Measurements from ENCODE around the gene CRHR1.

DNA sequence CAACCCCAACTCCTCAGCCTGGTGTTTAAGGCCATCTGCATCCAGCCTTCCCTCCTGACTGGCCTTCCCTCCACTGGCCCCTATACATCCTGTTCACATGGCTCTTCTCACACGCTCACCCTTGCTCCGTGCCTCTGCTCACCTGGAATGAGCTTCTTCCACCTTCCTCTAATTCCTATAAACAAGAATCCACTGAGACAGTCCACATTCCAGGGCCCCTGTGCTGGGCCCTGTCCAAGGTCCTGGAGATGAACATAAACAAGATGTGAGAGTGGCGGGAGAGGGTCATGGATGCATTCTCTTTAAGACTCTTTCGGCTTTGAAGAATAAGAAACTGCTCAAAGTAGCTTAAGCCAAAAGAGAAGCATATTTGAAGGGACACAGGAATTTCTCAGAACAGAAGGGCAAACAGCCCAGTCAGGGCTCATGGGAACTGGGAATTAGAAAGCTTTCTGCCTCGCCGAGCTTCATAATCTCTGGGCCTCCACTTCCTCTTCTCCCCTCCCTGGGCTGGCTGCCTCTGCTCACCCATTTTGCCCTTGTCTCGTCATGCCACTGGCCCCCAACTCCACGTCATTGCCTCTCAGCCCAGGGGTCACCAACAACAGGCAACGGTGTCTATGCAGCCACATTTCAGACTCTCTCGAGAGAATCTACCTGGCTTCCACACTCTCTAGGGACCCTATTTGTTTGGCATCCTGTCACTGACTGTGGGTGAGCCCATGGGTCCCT is 74.0 kb downstream of the CRHR1 start:
- TF ChIP-seq CEBPB (IDR thresholded peaks at IDR 0.05; ENCODE audit: low read depth, low read length) (no peak), MXI1 (IDR thresholded peaks at IDR 0.05; ENCODE audit: borderline replicate concordance, low read depth, low read length) (no peak), SMC3 (IDR thresholded peaks at IDR 0.05; ENCODE audit: low read depth, low read length) (no peak), FOS (IDR thresholded peaks at IDR 0.05; ENCODE audit: low read depth, low read length) (no peak), ELK1 (IDR thresholded peaks at IDR 0.05; ENCODE audit: borderline replicate concordance, low read depth, low read length) (no peak), RAD21 (IDR thresholded peaks at IDR 0.05; ENCODE audit: low read length) (no peak)
- TF ChIP-seq, protein P1, sequence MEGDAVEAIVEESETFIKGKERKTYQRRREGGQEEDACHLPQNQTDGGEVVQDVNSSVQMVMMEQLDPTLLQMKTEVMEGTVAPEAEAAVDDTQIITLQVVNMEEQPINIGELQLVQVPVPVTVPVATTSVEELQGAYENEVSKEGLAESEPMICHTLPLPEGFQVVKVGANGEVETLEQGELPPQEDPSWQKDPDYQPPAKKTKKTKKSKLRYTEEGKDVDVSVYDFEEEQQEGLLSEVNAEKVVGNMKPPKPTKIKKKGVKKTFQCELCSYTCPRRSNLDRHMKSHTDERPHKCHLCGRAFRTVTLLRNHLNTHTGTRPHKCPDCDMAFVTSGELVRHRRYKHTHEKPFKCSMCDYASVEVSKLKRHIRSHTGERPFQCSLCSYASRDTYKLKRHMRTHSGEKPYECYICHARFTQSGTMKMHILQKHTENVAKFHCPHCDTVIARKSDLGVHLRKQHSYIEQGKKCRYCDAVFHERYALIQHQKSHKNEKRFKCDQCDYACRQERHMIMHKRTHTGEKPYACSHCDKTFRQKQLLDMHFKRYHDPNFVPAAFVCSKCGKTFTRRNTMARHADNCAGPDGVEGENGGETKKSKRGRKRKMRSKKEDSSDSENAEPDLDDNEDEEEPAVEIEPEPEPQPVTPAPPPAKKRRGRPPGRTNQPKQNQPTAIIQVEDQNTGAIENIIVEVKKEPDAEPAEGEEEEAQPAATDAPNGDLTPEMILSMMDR (conservative IDR thresholded peaks at IDR 0.05; ENCODE audit: low read depth, low read length) = no peak
